Keratinocyte (primary cell): Measurements from ENCODE around the gene ANKRD2. TPM values are rescaled to one million over a fixed set of nuclear protein-coding genes. Genes with fewer than 3 reads are reported as not detected.

ENCODE experiments used
- DNase-seq: peaks from one replicate; pipeline ENCODE4 v3.0.0-alpha.2; 2011; ENCODE audit warnings: low read depth, missing footprints, low spot score
- FAIRE-seq: peaks from 2 replicates; lab custom pipeline; 2011; peaks lifted over from hg19 to GRCh38; lab: Jason Lieb, UNC
- H2AFZ ChIP-seq: 2 replicates; pipeline ENCODE4 v1.6.0; 2012; ENCODE audit warnings: low read length, control low read depth, inconsistent platforms; ENCODE audit not compliant: control insufficient read depth
- H3K27ac ChIP-seq: 2 replicates; pipeline ENCODE4 v1.5.1; 2011; ENCODE audit warnings: low read length; ENCODE audit not compliant: control insufficient read depth, insufficient read depth
- H3K27me3 ChIP-seq: 3 replicates; pipeline ENCODE4 v1.6.0; 2011; ENCODE audit warnings: low read length; ENCODE audit not compliant: control insufficient read depth, insufficient read depth; ENCODE audit errors: extremely low read depth
- H3K36me3 ChIP-seq, 2 experiments: 2 replicates in 1 of 2; 3 replicates in 1 of 2; pipeline ENCODE4 v1.5.1; 2011; ENCODE audit warnings: low read length in 2 of 2, mild to moderate bottlenecking in 1 of 2; ENCODE audit not compliant: control insufficient read depth in 2 of 2, insufficient read depth in 2 of 2; ENCODE audit errors: extremely low read depth in 1 of 2
- H3K4me1 ChIP-seq: 3 replicates; pipeline ENCODE4 v1.5.1; 2011; ENCODE audit warnings: low read length; ENCODE audit not compliant: control insufficient read depth, insufficient read depth; ENCODE audit errors: extremely low read depth
- H3K4me2 ChIP-seq: 3 replicates; pipeline ENCODE4 v1.6.0; 2011; ENCODE audit warnings: low read depth, low read length; ENCODE audit not compliant: control insufficient read depth, insufficient read depth; ENCODE audit errors: extremely low read depth
- H3K4me3 ChIP-seq, 3 experiments: fragments of 200-600 bp in 1 of 3; sonication (generic) in 1 of 3; 2 replicates in 2 of 3; 3 replicates in 1 of 3; pipeline ENCODE4 v1.5.1; 2011 to 2016; ENCODE audit warnings: low read length in 3 of 3, mild to moderate bottlenecking in 3 of 3, control low read depth in 2 of 3, inconsistent platforms in 1 of 3, low read depth in 1 of 3, mixed read lengths in 1 of 3, mixed run types in 1 of 3, moderate library complexity in 1 of 3; ENCODE audit not compliant: control insufficient read depth in 2 of 3, insufficient read depth in 2 of 3; ENCODE audit errors: extremely low read depth in 1 of 3
- H3K79me2 ChIP-seq: 2 replicates; pipeline ENCODE4 v1.6.0; 2012; ENCODE audit warnings: low read length; ENCODE audit not compliant: control insufficient read depth, insufficient read depth
- H3K9ac ChIP-seq: 3 replicates; pipeline ENCODE4 v1.6.0; 2011; ENCODE audit warnings: low read length; ENCODE audit not compliant: control insufficient read depth, insufficient read depth; ENCODE audit errors: extremely low read depth
- H3K9me1 ChIP-seq: 3 replicates; pipeline ENCODE4 v1.6.0; 2011; ENCODE audit warnings: low read length; ENCODE audit not compliant: control insufficient read depth, insufficient read depth; ENCODE audit errors: extremely low read depth
- H3K9me3 ChIP-seq: 2 replicates; pipeline ENCODE4 v1.5.1; 2012; ENCODE audit warnings: low read depth, low read length; ENCODE audit not compliant: control insufficient read depth
- H4K20me1 ChIP-seq: 3 replicates; pipeline ENCODE4 v1.6.0; 2011; ENCODE audit warnings: low read length; ENCODE audit not compliant: control insufficient read depth, insufficient read depth; ENCODE audit errors: extremely low read depth
- CTCF ChIP-seq, 3 experiments: IDR thresholded peaks in 1 of 3; conservative IDR thresholded peaks in 1 of 3; optimal IDR thresholded peaks in 1 of 3; 2 replicates in 2 of 3; 3 replicates in 1 of 3; pipeline versions ENCODE3 to v1.5.1; 2011; ENCODE audit warnings: low read length in 3 of 3, mild to moderate bottlenecking in 3 of 3, moderate library complexity in 2 of 3, control low read depth in 1 of 3, inconsistent platforms in 1 of 3; ENCODE audit not compliant: insufficient read depth in 2 of 3; ENCODE audit errors: extremely low read depth in 1 of 3
- EZH2 ChIP-seq: IDR thresholded peaks from one replicate; pipeline ENCODE4 v1.6.1; 2012; ENCODE audit warnings: inconsistent platforms, mild to moderate bottlenecking, low read length, moderate library complexity
- dilution Hi-C: fragments of 300-500 bp; cut with MboI; formaldehyde crosslinking; loops from one replicate; pipeline ENCODE4 v1.7.0; 2020; ENCODE audit warnings: low sequenced_read_pairs; ENCODE audit not compliant: extremely low pct_ligation_motif_present
- polyA plus RNA-seq, 5 experiments: library from polyadenylated mRNA; depleted of rRNA in 3 of 5; stranded (reverse) in 3 of 5; stranded (forward) in 1 of 5; unstranded in 1 of 5; fragments of >200 nt; gene quantifications; 1 replicate in 1 of 5; 2 replicates in 3 of 5; 3 replicates in 1 of 5; pipeline versions ENCODE4 v1.2.1 to v1.2.3, GENCODE V29; 2011 to 2012; ENCODE audit warnings: missing spikeins in 2 of 5, low read depth in 1 of 5, low replicate concordance in 1 of 5

ANKRD2 gene
- polyA plus RNA-seq, 1 donor (not counting 4 experiments of a cell fraction or from before 2014, with no cell fraction given): 0.38 TPM

DNA sequence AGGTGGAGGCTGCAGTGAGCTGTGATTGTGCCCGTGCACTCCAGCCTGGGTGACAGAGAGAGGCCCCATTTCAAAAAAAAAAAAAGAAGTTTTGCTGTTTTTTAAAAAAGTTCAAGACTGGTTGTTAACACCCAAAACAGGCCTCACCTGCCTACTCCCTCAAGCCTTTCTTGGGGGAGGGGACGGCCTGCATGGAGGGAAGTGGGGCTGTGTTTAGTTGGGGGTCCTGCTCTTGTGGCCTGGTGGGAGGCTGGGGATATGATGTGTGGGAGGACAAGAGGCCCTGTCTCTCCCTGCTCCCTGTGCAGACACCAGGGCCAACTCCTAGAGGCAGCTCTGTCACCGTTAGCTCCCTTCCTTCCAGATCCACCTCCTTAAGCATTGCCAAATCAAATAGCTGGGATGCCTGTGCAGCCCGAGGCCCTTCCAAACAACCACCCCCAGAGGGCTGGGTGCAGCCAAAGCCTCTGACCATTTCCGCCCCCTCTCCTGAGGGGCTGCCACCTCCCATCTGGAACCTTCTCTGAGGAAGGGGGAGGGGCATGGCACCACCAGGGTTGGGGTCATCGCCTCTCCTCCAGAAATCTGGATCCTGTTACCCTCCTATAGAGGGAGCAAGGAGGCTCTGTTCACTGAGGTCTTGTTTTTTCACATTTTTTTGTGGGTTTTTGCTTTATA lies 32.9 kb upstream of the ANKRD2 start:
- no peak for DNase-seq
- dilution Hi-C loops: no loop called here
- Histone ChIP-seq H3K9ac (no peak overlapping the region), H3K79me2 (peaks cover 12% of the 10 kb centered on the region), H3K4me2 (peak overlapping the region; percentile 16), H3K36me3 (no peaks in the 10 kb centered on the region), H3K4me1 (peaks cover 48% of the 10 kb centered on the region), H2AFZ (no peak overlapping the region), H3K4me3 (no peak overlapping the region), H3K27me3 (no peaks in the 10 kb centered on the region), H3K27ac (no peak overlapping the region), H4K20me1 (no peaks in the 10 kb centered on the region), H3K9me3 (no peaks in the 10 kb centered on the region), H3K9me1 (no peaks in the 10 kb centered on the region)
- FAIRE-seq: peak; percentile 59
- TF ChIP-seq CTCF (optimal IDR thresholded peaks at IDR 0.05 in 1 of 3, IDR thresholded peaks at IDR 0.05 in 1 of 3, conservative IDR thresholded peaks at IDR 0.05 in 1 of 3; ENCODE audit: extremely low read depth in 1 of 3, insufficient read depth in 2 of 3, low read length in 3 of 3): peak; percentile 5 to 27 (median 19)
- TF ChIP-seq EZH2: no peak

DNA sequence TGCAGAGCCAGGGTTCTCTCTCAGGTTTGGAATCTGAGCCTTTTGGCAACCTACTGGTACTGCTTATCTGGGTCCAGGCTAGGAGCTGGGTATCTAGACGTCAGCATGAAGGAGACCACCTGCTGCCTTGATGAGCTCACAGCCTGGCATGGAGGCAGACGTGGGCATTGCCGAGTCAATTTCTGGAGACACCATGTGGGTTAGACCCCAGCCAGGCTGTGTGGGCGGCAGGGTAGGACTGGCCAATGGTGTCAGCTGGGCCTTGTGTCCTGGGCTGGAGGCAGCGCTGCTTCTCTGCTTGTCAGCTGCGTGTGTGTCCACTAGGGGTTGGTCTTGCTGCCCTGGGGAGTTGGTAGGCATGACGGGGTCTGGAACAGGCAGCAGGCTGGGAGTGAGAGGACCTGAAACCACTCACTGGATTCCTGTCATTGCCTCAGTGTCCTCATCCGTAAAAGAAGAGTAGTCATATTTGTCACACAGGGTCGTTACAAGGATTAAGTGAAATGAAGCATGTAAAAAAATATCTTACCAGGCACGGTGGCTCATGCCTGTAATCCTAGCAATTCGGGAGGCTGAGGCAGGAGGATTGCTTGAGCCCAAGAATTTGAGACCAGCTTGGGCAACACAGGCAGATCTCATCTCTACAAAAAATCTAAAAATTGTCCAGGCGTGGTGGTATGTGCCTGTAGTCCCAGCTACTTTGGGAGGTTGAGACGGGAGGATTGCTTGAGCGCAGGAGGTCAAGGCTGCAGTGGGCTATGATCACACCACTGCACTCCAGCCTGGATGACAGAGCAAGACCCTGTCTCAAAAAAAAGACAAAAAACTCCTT lies 31.7 kb upstream of the ANKRD2 start:
- no peaks in the 10 kb centered on the region for H3K9me1 ChIP-seq
- peaks cover 48% of the 10 kb centered on the region for H3K4me1 ChIP-seq
- H3K27me3 ChIP-seq: no peaks in the 10 kb centered on the region
- no peak overlapping the region for H3K4me2 ChIP-seq
- no peak for DNase-seq
- no peak overlapping the region for H3K27ac ChIP-seq
- no peak overlapping the region for H2AFZ ChIP-seq
- no peak overlapping the region for H3K4me3 ChIP-seq
- no peaks in the 10 kb centered on the region for H4K20me1 ChIP-seq
- H3K36me3 ChIP-seq: no peaks in the 10 kb centered on the region
- no peak for FAIRE-seq
- dilution Hi-C loops: no loop called here
- peaks cover 14% of the 10 kb centered on the region for H3K79me2 ChIP-seq
- TF ChIP-seq EZH2 (no peak), CTCF (optimal IDR thresholded peaks at IDR 0.05 in 1 of 3, IDR thresholded peaks at IDR 0.05 in 1 of 3, conservative IDR thresholded peaks at IDR 0.05 in 1 of 3; ENCODE audit: extremely low read depth in 1 of 3, insufficient read depth in 2 of 3, low read length in 3 of 3) (peak in 1 of 3 experiments; percentile 21)
- no peaks in the 10 kb centered on the region for H3K9me3 ChIP-seq
- no peak overlapping the region for H3K9ac ChIP-seq
